ENCODE data around the gene PAMR1. TPM values are rescaled to one million over a fixed set of nuclear protein-coding genes. Genes with fewer than 3 reads are reported as not detected.

The PAMR1 gene
- total RNA-seq, 1 donor from 2014 or later = 14.7 TPM

- DNase-seq (ENCODE audit: low spot score) = no peak
These were observed 122.4 kb downstream of the PAMR1 start for GRCh38 chr11:35402751-35403660.

GRCh38 chr11:35398881-35399280 lies 126.5 kb downstream of the PAMR1 start:
- DNase-seq (ENCODE audit: low spot score) = no peak

- no peak for DNase-seq (ENCODE audit: low spot score)
These were observed 130.5 kb downstream of the PAMR1 start for GRCh38 chr11:35394941-35395340.

- no peak for DNase-seq (ENCODE audit: low spot score)
These were observed 132.3 kb downstream of the PAMR1 start for GRCh38 chr11:35393098-35393497.

- peak; percentile 84 for DNase-seq (ENCODE audit: low spot score)
These were observed 133.3 kb downstream of the PAMR1 start for GRCh38 chr11:35391922-35392688.

- no peak for DNase-seq (ENCODE audit: low spot score)
These were observed 134.4 kb downstream of the PAMR1 start for GRCh38 chr11:35390737-35391682.

GRCh38 chr11:35389897-35390465 lies 135.4 kb downstream of the PAMR1 start:
- no peak for DNase-seq (ENCODE audit: low spot score)

GRCh38 chr11:35389112-35389511 lies 136.3 kb downstream of the PAMR1 start:
- no peak for DNase-seq (ENCODE audit: low spot score)

GRCh38 chr11:35388061-35388460 lies 137.4 kb downstream of the PAMR1 start:
- no peak for DNase-seq (ENCODE audit: low spot score)

GRCh38 chr11:35387111-35387982 lies 138.1 kb downstream of the PAMR1 start:
- DNase-seq (ENCODE audit: low spot score) = no peak

- no peak for DNase-seq (ENCODE audit: low spot score)
These were observed 141.5 kb downstream of the PAMR1 start for GRCh38 chr11:35383953-35384352.

Other genes starting within 250 kb of the PAMR1 start
- gene SLC1A2, start 106.1 kb downstream of the PAMR1 start, total RNA-seq = 2.4 TPM
- gene FJX1, start 92.8 kb upstream of the PAMR1 start, total RNA-seq = 13.4 TPM
- gene TRIM44, start 137.2 kb upstream of the PAMR1 start, total RNA-seq = 93.6 TPM

Measured in ureter (tissue), 1 donor.